Tibial artery (tissue), 4 donors: ENCODE measurements around the gene MAP2K5.

ENCODE experiments used
- DNase-seq, 2 donors: peaks; one replicate each; pipeline ENCODE4 v3.0.0-alpha.2; 2019
- H3K27ac ChIP-seq, 2 donors: fragments of 200-600 bp; sonication (generic) in 1 of 2; 1 replicate in 1 of 2; 2 replicates in 1 of 2; pipeline ENCODE4 v1.5.1; 2018 to 2019; ENCODE audit warnings: mild to moderate bottlenecking in 1 of 2
- H3K27me3 ChIP-seq, 2 donors: fragments of 200-600 bp; sonication (generic) in 1 of 2; one replicate each; pipeline versions ENCODE4 v1.5.1 to v1.6.0; 2016 to 2019
- H3K36me3 ChIP-seq, 3 donors: fragments of 200-600 bp; sonication (generic) in 2 of 3; one replicate each; pipeline ENCODE4 v1.5.1; 2016 to 2019; ENCODE audit warnings: mild to moderate bottlenecking in 2 of 3
- H3K4me1 ChIP-seq, 4 donors: fragments of 200-600 bp; sonication (generic) in 2 of 4; 1 replicate in 3 of 4; 2 replicates in 1 of 4; pipeline ENCODE4 v1.5.1; 2016 to 2019
- H3K4me3 ChIP-seq, 2 donors: fragments of 200-600 bp; sonication (generic) in 1 of 2; 1 replicate in 1 of 2; 2 replicates in 1 of 2; pipeline ENCODE4 v1.5.1; 2018 to 2019; ENCODE audit warnings: mild to moderate bottlenecking in 2 of 2
- H3K9me3 ChIP-seq, 3 donors: fragments of 200-600 bp; sonication (generic) in 1 of 3; one replicate each; pipeline ENCODE4 v1.5.1; 2016 to 2019
- intact Hi-C: fragments of 100-400 bp; cut with DNase I; formaldehyde crosslinking; loops from one replicate; pipeline ENCODE4 v1.15.0; 2023; ENCODE audit warnings: low total_unique reads
- TF ChIP-seq, protein P1 (sequence below), 2 experiments: fragments of 200-600 bp in 1 of 2; fragments of 450-650 bp in 1 of 2; IDR thresholded peaks; one replicate each; pipeline ENCODE4 v1.5.1; 2017 to 2019; ENCODE audit warnings: antibody characterized with exemption in 2 of 2, mild to moderate bottlenecking in 1 of 2, moderate library complexity in 1 of 2

The MAP2K5 gene

DNA sequence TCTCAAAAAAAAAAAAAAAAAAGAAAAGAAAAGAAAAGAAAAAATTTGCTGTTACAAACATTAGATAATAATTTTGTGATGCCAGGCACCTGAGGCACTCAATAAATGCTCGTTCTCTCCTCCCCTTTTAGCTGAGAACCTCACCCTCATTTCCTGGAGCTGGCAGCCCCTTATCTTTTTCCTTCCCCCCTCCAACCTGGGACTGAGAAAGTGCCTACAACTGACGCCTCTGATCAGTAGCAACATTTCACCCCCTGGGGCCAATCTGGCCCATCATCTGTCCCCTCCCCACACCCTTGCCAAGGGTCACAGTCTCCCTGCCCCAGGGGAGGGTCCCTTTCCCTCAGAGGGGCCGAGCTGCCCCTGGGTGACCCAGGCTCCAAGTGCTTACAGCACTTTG, 309.9 kb downstream of the MAP2K5 start:
- TF ChIP-seq, protein P1, sequence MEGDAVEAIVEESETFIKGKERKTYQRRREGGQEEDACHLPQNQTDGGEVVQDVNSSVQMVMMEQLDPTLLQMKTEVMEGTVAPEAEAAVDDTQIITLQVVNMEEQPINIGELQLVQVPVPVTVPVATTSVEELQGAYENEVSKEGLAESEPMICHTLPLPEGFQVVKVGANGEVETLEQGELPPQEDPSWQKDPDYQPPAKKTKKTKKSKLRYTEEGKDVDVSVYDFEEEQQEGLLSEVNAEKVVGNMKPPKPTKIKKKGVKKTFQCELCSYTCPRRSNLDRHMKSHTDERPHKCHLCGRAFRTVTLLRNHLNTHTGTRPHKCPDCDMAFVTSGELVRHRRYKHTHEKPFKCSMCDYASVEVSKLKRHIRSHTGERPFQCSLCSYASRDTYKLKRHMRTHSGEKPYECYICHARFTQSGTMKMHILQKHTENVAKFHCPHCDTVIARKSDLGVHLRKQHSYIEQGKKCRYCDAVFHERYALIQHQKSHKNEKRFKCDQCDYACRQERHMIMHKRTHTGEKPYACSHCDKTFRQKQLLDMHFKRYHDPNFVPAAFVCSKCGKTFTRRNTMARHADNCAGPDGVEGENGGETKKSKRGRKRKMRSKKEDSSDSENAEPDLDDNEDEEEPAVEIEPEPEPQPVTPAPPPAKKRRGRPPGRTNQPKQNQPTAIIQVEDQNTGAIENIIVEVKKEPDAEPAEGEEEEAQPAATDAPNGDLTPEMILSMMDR (IDR thresholded peaks at IDR 0.05), result no peak

DNA sequence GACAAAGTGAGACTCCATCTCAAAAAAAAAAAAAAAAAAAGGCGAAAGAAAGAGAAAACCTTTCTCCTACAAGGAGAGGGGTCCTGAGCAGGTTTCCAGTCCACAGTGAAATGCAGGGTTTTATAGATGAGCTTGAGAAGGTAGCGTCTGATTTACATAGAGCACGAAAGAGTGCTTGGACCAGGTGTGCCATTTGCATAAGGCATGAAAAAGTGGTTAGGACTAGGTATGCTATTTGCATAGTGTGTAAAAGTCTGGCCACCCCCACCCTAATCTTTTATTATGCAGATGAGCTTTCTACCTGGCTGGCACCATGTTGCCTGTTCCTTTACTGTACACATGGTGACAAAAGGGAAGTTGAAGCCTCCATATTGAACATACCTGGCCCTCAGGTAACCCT, 311.0 kb downstream of the MAP2K5 start:
- Histone ChIP-seq H3K27ac (no peak overlapping the region), H3K4me3 (no peak overlapping the region), H3K27me3 (no peaks in the 10 kb centered on the region), H3K36me3 (no peaks in the 10 kb centered on the region), H3K9me3 (peaks cover 0 to 4% (median 0%) of the 10 kb centered on the region in 3 donors), H3K4me1 (no peaks in the 10 kb centered on the region)
- intact Hi-C loops, result no loop called here
- no peak for DNase-seq
- TF ChIP-seq, protein P1 (IDR thresholded peaks at IDR 0.05), result no peak

More for the DNA sequence above, 309.9 kb downstream of the MAP2K5 start:
- H3K27me3 ChIP-seq, result no peaks in the 10 kb centered on the region
- H3K4me1 ChIP-seq, result no peaks in the 10 kb centered on the region
- H3K36me3 ChIP-seq, result no peaks in the 10 kb centered on the region
- peaks cover 0 to 4% (median 0%) of the 10 kb centered on the region in 3 donors for H3K9me3 ChIP-seq
- intact Hi-C loops, result no loop called here
- H3K4me3 ChIP-seq, result no peak overlapping the region
- H3K27ac ChIP-seq, result no peak overlapping the region
- no peak for DNase-seq

DNA sequence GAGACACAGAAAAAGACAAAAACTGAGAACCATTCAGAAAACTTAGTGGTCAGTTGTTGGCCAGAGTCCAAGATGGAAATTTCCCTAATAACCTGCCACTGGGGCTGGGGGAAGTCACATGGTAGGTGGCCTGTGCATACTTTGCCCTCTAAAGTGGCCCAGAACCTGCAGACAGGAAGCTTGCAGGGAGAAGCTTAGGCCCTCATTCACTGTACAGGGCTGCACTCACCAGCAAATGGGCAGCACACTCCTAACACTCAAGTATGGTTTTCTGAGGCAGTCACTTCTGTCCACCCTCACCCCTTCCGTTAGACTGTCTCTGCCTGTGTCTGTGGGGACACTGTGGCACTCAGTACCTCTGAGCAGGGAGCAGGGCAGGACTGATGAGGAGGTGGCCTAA, 311.9 kb downstream of the MAP2K5 start:
- H3K36me3 ChIP-seq, result no peaks in the 10 kb centered on the region
- TF ChIP-seq, protein P1 (IDR thresholded peaks at IDR 0.05), result no peak
- peaks cover 0 to 4% (median 0%) of the 10 kb centered on the region in 3 donors for H3K9me3 ChIP-seq
- no peaks in the 10 kb centered on the region for H3K27me3 ChIP-seq
- intact Hi-C loops, result no loop called here
- H3K4me3 ChIP-seq, result no peak overlapping the region
- no peak for DNase-seq
- H3K4me1 ChIP-seq, result no peaks in the 10 kb centered on the region
- H3K27ac ChIP-seq, result no peak overlapping the region

DNA sequence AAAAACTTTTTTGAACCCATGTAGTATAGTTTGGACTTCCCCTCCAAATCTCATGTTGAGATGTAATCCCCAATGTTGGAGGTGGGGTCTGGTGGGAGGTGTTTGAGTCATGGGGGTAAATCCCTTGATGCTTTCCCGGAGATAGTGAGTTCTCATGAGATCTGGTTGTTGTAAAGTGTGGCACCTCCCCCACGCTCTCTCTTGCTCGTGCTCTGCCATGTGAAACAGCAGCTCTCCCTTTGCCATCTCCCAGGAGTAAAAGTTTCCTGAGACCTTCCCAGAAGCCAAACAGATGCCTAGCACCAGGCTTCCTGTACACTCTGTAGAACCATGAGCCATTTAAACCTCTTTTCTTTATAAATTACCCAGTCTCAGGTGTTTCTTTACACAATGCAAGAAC, 313.3 kb downstream of the MAP2K5 start:
- TF ChIP-seq, protein P1 (IDR thresholded peaks at IDR 0.05), result no peak
- no peak for DNase-seq
- intact Hi-C loops, result no loop called here

More for the DNA sequence above, 313.3 kb downstream of the MAP2K5 start:
- Histone ChIP-seq H3K27me3 (no peaks in the 10 kb centered on the region), H3K36me3 (no peaks in the 10 kb centered on the region), H3K27ac (no peak overlapping the region), H3K4me1 (no peaks in the 10 kb centered on the region), H3K9me3 (no peaks in the 10 kb centered on the region), H3K4me3 (no peak overlapping the region)
